ENCODE measurements around the gene CFD. TPM values are rescaled to one million over a fixed set of nuclear protein-coding genes. Genes with fewer than 3 reads are reported as not detected.
"Not testable (repeated sequence)": the region's sequence is repeated elsewhere in the genome, so short reads cannot be mapped to it uniquely, and the experiment has no call there.

The CFD gene
- total RNA-seq, 1 experiment from 2014 or later = 1.9 TPM

GRCh38 chr19:853014-853585 lies 6.4 kb upstream of the CFD start:
- Histone ChIP-seq H3K9ac (ENCODE audit: extremely low read depth, insufficient read length, low read length) (no peak overlapping the region), H3K4ac (ENCODE audit: low read depth, low read length) (no peak overlapping the region), H4K8ac (replicated peaks; ENCODE audit: insufficient read length, low read depth, low read length) (no peak overlapping the region), H2BK15ac (ENCODE audit: low read depth, low read length) (no peak overlapping the region), H2BK20ac (ENCODE audit: low read depth, low read length, poor library complexity, severe bottlenecking) (no peak overlapping the region), H3K27ac (ENCODE audit: insufficient read length, low read depth, low read length) (no peak overlapping the region), H4K5ac (ENCODE audit: insufficient read length, low read depth, low read length) (no peak overlapping the region), H3K79me1 (ENCODE audit: insufficient read depth, low read depth, low read length, poor library complexity, severe bottlenecking) (no peaks in the 10 kb centered on the region), H4K91ac (ENCODE audit: insufficient read length, low read depth, low read length) (no peak overlapping the region), H3K56ac (ENCODE audit: insufficient read length, low read depth, low read length) (no peak overlapping the region), H2BK120ac (ENCODE audit: low read depth, low read length, poor library complexity, severe bottlenecking) (no peak overlapping the region), H3T11ph (ENCODE audit: low read length) (no peak overlapping the region), H2BK12ac (ENCODE audit: insufficient read length, low read depth, low read length) (no peak overlapping the region), H3K23me2 (ENCODE audit: insufficient read length, low read depth, low read length, poor library complexity, severe bottlenecking) (no peaks in the 10 kb centered on the region), H2AFZ (ENCODE audit: low read length) (no peak overlapping the region), H3K4me1 (ENCODE audit: insufficient read depth, low read length) (no peaks in the 10 kb centered on the region), H3K14ac (ENCODE audit: insufficient read depth, low read length) (no peak overlapping the region), H4K20me1 (ENCODE audit: control insufficient read depth, insufficient read depth, insufficient read length) (no peaks in the 10 kb centered on the region), H3K79me2 (ENCODE audit: insufficient read depth, low read length) (no peaks in the 10 kb centered on the region), H2BK5ac (ENCODE audit: insufficient read length, low read length) (no peak overlapping the region), H3K18ac (ENCODE audit: insufficient read length, low read depth, low read length) (no peak overlapping the region), H3K4me2 (ENCODE audit: insufficient read depth, insufficient read length, low read length) (no peak overlapping the region), H3K23ac (ENCODE audit: insufficient read length, low read depth, low read length) (no peak overlapping the region), H3K27me3 (ENCODE audit: insufficient read depth, low read length) (no peaks in the 10 kb centered on the region), H3K9me3 (ENCODE audit: control insufficient read depth, low read depth, low read length) (no peaks in the 10 kb centered on the region), H2AK5ac (ENCODE audit: insufficient read length, low read length) (no peak overlapping the region)
- H3K4me1 Mint-ChIP-seq = no peaks in the 10 kb centered on the region
- peaks cover 22% of the 10 kb centered on the region for H3K27me3 Mint-ChIP-seq (ENCODE audit: low read depth)
- H3K36me3 Mint-ChIP-seq (ENCODE audit: insufficient read depth in 1 of 3, low read depth in 3 of 3) = no peaks in the 10 kb centered on the region
- H3K27ac Mint-ChIP-seq = no peak overlapping the region
- no peak overlapping the region for H3K4me3 Mint-ChIP-seq
- no peak for TF ChIP-seq CTCF (conservative IDR thresholded peaks at IDR 0.05)
- H3K9me3 Mint-ChIP-seq = no peaks in the 10 kb centered on the region; a peak in 2 of 5 replicates
- no CpG with 5 or more reads among the region's 67 CpGs for WGBS (ENCODE audit: extremely low coverage, insufficient read length, low lambda C conversion rate)
- no peak for DNase-seq

DNA sequence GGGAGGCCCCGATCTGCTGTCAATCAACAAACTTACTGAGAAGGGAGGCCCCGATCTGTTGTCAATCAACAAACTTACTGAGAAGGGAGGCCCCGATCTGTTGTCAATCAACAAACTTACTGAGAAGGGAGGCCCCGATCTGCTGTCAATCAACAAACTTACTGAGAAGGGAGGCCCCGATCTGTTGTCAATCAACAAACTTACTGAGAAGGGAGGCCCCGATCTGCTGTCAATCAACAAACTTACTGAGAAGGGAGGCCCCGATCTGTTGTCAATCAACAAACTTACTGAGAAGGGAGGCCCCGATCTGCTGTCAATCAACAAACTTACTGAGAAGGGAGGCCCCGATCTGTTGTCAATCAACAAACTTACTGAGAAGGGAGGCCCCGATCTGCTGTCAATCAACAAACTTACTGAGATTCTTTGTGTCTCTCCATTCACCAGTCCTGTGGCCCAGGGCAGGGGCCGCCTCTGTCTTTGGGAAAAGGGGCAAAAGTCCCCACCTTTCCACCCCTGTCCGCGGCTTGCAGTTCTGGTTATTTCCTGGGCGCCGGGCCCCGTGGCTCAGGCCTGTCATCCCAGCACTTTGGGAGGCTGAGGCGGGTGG lies 5.7 kb upstream of the CFD start:
- H3K9me3 Mint-ChIP-seq; H2BK120ac ChIP-seq (ENCODE audit: low read depth, low read length, poor library complexity, severe bottlenecking); H3K9me3 ChIP-seq (ENCODE audit: control insufficient read depth, low read depth, low read length); H2BK20ac ChIP-seq (ENCODE audit: low read depth, low read length, poor library complexity, severe bottlenecking); H2AFZ ChIP-seq (ENCODE audit: low read length); H3K27ac Mint-ChIP-seq; H2BK5ac ChIP-seq (ENCODE audit: insufficient read length, low read length); H3K23ac ChIP-seq (ENCODE audit: insufficient read length, low read depth, low read length); H3K4me1 ChIP-seq (ENCODE audit: insufficient read depth, low read length); H4K5ac ChIP-seq (ENCODE audit: insufficient read length, low read depth, low read length); H2BK15ac ChIP-seq (ENCODE audit: low read depth, low read length); H3K56ac ChIP-seq (ENCODE audit: insufficient read length, low read depth, low read length); H3K18ac ChIP-seq (ENCODE audit: insufficient read length, low read depth, low read length); H3K79me2 ChIP-seq (ENCODE audit: insufficient read depth, low read length); H3K27me3 ChIP-seq (ENCODE audit: insufficient read depth, low read length); H3K36me3 Mint-ChIP-seq (ENCODE audit: insufficient read depth in 1 of 3, low read depth in 3 of 3); H3K79me1 ChIP-seq (ENCODE audit: insufficient read depth, low read depth, low read length, poor library complexity, severe bottlenecking); H3K4me3 Mint-ChIP-seq; H2AK5ac ChIP-seq (ENCODE audit: insufficient read length, low read length); H3K9ac ChIP-seq (ENCODE audit: extremely low read depth, insufficient read length, low read length); H3K27ac ChIP-seq (ENCODE audit: insufficient read length, low read depth, low read length); H3K4me1 Mint-ChIP-seq; DNase-seq; H4K91ac ChIP-seq (ENCODE audit: insufficient read length, low read depth, low read length); H4K8ac ChIP-seq (replicated peaks; ENCODE audit: insufficient read length, low read depth, low read length); H3K14ac ChIP-seq (ENCODE audit: insufficient read depth, low read length); H3T11ph ChIP-seq (ENCODE audit: low read length); H4K20me1 ChIP-seq (ENCODE audit: control insufficient read depth, insufficient read depth, insufficient read length); H3K4ac ChIP-seq (ENCODE audit: low read depth, low read length); H3K23me2 ChIP-seq (ENCODE audit: insufficient read length, low read depth, low read length, poor library complexity, severe bottlenecking); H3K4me2 ChIP-seq (ENCODE audit: insufficient read depth, insufficient read length, low read length); H2BK12ac ChIP-seq (ENCODE audit: insufficient read length, low read depth, low read length): not testable (repeated sequence)
- peaks cover 23% of the 10 kb centered on the region for H3K27me3 Mint-ChIP-seq (ENCODE audit: low read depth)
- no CpG with 5 or more reads among the region's 17 CpGs for WGBS (ENCODE audit: extremely low coverage, insufficient read length, low lambda C conversion rate)

All from H9 (cell line).